Gastrocnemius medialis (tissue), 4 donors: ENCODE measurements around the gene SLC66A3.

ENCODE experiments used
- POLR2A ChIP-seq, 2 donors: fragments of 450-650 bp; IDR thresholded peaks; one replicate each; pipeline ENCODE4 v1.6.1; 2017; ENCODE audit warnings: antibody characterized with exemption in 2 of 2, mild to moderate bottlenecking in 2 of 2, moderate library complexity in 2 of 2
- TF ChIP-seq, protein P1 (sequence below), 5 experiments: fragments of 450-650 bp in 3 of 5; fragments of 200-600 bp in 2 of 5; sonication (generic) in 2 of 5; IDR thresholded peaks in 4 of 5; conservative IDR thresholded peaks in 1 of 5; 1 replicate in 4 of 5; 2 replicates in 1 of 5; pipeline ENCODE4 v1.5.1; 2016 to 2019; ENCODE audit warnings: antibody characterized with exemption in 5 of 5, mild to moderate bottlenecking in 3 of 5, moderate library complexity in 3 of 5

DNA sequence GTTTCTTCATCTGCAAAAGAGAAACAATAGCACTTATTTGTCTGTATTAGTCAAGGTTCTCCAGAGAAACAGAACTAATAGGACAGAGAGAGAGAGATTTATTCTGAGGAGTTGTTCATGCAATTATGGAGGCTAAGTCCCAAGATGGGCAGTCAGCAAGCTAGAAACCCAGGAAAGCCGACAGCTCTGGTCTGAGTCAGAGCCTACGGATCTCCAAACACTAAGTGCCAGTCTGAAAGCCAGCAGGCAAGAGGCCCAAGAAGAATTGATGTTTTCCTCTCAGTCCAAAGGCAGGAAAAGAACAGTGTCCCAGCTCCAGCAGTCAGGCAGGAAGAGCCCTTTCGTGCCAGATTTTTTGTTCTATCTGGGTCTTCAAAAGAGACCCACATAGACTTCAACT lies 36.5 kb upstream of the SLC66A3 start:
- TF ChIP-seq, protein P1, sequence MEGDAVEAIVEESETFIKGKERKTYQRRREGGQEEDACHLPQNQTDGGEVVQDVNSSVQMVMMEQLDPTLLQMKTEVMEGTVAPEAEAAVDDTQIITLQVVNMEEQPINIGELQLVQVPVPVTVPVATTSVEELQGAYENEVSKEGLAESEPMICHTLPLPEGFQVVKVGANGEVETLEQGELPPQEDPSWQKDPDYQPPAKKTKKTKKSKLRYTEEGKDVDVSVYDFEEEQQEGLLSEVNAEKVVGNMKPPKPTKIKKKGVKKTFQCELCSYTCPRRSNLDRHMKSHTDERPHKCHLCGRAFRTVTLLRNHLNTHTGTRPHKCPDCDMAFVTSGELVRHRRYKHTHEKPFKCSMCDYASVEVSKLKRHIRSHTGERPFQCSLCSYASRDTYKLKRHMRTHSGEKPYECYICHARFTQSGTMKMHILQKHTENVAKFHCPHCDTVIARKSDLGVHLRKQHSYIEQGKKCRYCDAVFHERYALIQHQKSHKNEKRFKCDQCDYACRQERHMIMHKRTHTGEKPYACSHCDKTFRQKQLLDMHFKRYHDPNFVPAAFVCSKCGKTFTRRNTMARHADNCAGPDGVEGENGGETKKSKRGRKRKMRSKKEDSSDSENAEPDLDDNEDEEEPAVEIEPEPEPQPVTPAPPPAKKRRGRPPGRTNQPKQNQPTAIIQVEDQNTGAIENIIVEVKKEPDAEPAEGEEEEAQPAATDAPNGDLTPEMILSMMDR (IDR thresholded peaks at IDR 0.05 in 4 of 5, conservative IDR thresholded peaks at IDR 0.05 in 1 of 5) = no peak
- TF ChIP-seq POLR2A (IDR thresholded peaks at IDR 0.05) = no peak
